GM21390 (cell line): ENCODE data around the gene SERPINC1.
"Not testable (repeated sequence)": the region's sequence is repeated elsewhere in the genome, so short reads cannot be mapped to it uniquely, and the experiment has no call there.

ENCODE experiments used
- ATAC-seq: cut with Tn5 transposase; IDR thresholded peaks from one replicate; pipeline ENCODE4 v1.9.1; 2021; ENCODE audit not compliant: unreplicated experiment

The SERPINC1 gene

GRCh38 chr1:173863224-173864161 is 53.6 kb downstream of the SERPINC1 start:
- ATAC-seq: no peak

GRCh38 chr1:173862769-173863223 is 54.3 kb downstream of the SERPINC1 start:
- no peak for ATAC-seq

- ATAC-seq: not testable (repeated sequence)
These were observed 54.9 kb downstream of the SERPINC1 start for GRCh38 chr1:173862146-173862768.

GRCh38 chr1:173861731-173862145 is 55.4 kb downstream of the SERPINC1 start:
- ATAC-seq: no peak

- ATAC-seq: no peak
These were observed 57.1 kb downstream of the SERPINC1 start for GRCh38 chr1:173860065-173860464.

GRCh38 chr1:173859547-173859946 is 57.6 kb downstream of the SERPINC1 start:
- ATAC-seq: not testable (repeated sequence)

GRCh38 chr1:173857363-173857917 is 59.7 kb downstream of the SERPINC1 start:
- ATAC-seq: no peak

- ATAC-seq: no peak
These were observed 60.2 kb downstream of the SERPINC1 start for GRCh38 chr1:173856903-173857302.

- ATAC-seq: no peak
These were observed 61.1 kb downstream of the SERPINC1 start for GRCh38 chr1:173856014-173856413.
